GM12878 (cell line): ENCODE measurements around the gene ZNF408.

Experiments
- CHD1 ChIP-seq: IDR thresholded peaks from 2 replicates; pipeline ENCODE4 v1.6.1; 2012; ENCODE audit warnings: low read depth, low read length, improper control_type of control experiment
- IKZF1 ChIP-seq: fragments of 450-650 bp; conservative IDR thresholded peaks from 2 replicates; pipeline ENCODE4 v1.6.1; 2017; ENCODE audit warnings: antibody characterized with exemption, mild to moderate bottlenecking
- LARP7 ChIP-seq: fragments of 450-650 bp; IDR thresholded peaks from 2 replicates; pipeline ENCODE4 v1.6.1; 2017; ENCODE audit warnings: mild to moderate bottlenecking
- NFXL1 ChIP-seq: fragments of 450-650 bp; IDR thresholded peaks from 2 replicates; pipeline ENCODE4 v1.6.1; 2017; ENCODE audit warnings: antibody characterized with exemption, mild to moderate bottlenecking, borderline replicate concordance
- POLR2A ChIP-seq: IDR thresholded peaks from 2 replicates; pipeline ENCODE4 v1.6.1; 2011; ENCODE audit warnings: low read depth, mild to moderate bottlenecking, low read length
- RELA ChIP-seq: fragments of 450-650 bp; IDR thresholded peaks from 2 replicates; pipeline ENCODE4 v1.8.0; 2014; ENCODE audit warnings: borderline replicate concordance; ENCODE audit not compliant: partially characterized antibody
- SP1 ChIP-seq: IDR thresholded peaks from one replicate; pipeline ENCODE4 v1.6.1; 2011; ENCODE audit warnings: low read depth, low read length
- SUPT20H ChIP-seq: IDR thresholded peaks from 2 replicates; pipeline ENCODE4 v1.6.1; 2011; ENCODE audit warnings: low read depth, mild to moderate bottlenecking, low read length, moderate library complexity, borderline replicate concordance; ENCODE audit not compliant: control insufficient read depth
- ZNF24 ChIP-seq: fragments of 450-650 bp; IDR thresholded peaks from 2 replicates; pipeline ENCODE4 v1.6.1; 2017; ENCODE audit warnings: antibody characterized with exemption, mild to moderate bottlenecking
- ZNF384 ChIP-seq: IDR thresholded peaks from 2 replicates; pipeline ENCODE4 v1.6.1; 2012; ENCODE audit warnings: low read depth, mild to moderate bottlenecking, low read length, improper control_type of control experiment, borderline replicate concordance
- TF ChIP-seq, protein P1 (sequence below): fragments of 450-650 bp; IDR thresholded peaks from 2 replicates; pipeline ENCODE4 v1.6.1; 2016; ENCODE audit warnings: mild to moderate bottlenecking

DNA sequence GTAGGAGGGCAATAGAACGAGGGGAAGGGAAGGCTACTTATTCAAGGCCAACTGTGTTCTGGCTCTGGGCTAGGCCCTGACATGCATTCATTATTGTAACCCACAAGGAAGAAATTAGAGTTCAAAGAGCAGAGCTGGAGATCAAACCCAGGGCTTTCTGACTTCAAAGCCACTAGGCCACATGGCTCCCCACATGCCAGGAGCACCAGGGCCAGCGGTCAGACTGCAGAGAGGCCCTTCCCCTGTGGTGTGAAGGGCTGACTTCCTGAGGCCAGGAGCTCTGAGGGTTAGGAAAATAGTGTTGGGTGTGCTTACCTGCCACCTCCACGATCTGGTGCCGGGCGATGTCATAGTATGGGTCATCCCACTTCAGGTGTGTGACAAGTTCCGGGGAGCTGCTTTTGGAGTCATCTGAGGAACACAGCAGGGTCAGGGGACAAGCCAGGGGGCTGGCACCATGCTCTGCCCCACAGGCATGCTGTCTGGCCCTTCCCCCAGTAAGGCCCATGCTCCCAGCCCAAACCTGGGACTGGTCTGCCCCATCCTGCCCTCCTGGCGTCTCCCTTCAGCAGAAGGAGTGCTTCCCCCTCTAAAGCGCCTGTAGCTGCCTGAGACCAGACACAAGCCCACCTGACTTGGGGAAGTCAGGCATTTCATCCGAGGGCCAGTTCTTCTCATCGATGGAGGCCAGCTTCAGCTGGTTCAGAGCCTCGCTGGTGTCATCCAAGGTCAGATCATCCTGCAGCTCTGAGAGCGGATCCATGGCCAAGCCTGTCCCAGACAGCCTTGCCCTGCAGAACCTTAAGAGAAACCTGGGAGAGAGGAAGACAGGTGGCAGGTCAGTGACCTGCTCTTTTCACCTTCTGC lies 5.3 kb upstream of the ZNF408 start:
- no peak for TF ChIP-seq IKZF1
- no peak for TF ChIP-seq CHD1
- no peak for TF ChIP-seq ZNF24
- TF ChIP-seq NFXL1: no peak
- TF ChIP-seq ZNF384: no peak
- no peak for TF ChIP-seq POLR2A
- TF ChIP-seq LARP7: no peak
- TF ChIP-seq SP1: no peak
- TF ChIP-seq, protein P1, sequence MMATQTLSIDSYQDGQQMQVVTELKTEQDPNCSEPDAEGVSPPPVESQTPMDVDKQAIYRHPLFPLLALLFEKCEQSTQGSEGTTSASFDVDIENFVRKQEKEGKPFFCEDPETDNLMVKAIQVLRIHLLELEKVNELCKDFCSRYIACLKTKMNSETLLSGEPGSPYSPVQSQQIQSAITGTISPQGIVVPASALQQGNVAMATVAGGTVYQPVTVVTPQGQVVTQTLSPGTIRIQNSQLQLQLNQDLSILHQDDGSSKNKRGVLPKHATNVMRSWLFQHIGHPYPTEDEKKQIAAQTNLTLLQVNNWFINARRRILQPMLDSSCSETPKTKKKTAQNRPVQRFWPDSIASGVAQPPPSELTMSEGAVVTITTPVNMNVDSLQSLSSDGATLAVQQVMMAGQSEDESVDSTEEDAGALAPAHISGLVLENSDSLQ: no peak
- no peak for TF ChIP-seq SUPT20H
- no peak for TF ChIP-seq RELA
